Measurements from ENCODE around the gene SURF1.
"Not testable (repeated sequence)": the region's sequence is repeated elsewhere in the genome, so short reads cannot be mapped to it uniquely, and the experiment has no call there.

The SURF1 gene

DNA sequence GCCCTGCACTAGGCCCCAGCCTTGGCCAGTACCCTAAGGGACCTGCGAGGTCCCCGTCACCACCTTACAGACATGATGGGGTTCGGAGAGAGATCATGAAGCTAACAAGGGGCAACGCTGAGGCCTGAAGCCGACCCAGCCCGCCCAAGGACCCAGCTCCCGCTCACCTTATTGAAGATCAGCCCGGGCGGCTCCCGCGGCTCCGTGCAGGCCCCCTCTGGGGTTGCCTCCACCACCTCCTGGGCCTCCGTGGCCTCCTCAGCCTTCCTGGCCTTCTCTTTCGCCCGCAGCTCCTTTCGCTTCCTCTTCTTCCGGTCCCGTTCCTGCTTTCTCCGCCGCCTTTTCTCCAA is 23.9 kb downstream of the SURF1 start:
- peak overlapping the region; percentile 17 for H3K27ac Mint-ChIP-seq
- ATAC-seq = no peak

DNA sequence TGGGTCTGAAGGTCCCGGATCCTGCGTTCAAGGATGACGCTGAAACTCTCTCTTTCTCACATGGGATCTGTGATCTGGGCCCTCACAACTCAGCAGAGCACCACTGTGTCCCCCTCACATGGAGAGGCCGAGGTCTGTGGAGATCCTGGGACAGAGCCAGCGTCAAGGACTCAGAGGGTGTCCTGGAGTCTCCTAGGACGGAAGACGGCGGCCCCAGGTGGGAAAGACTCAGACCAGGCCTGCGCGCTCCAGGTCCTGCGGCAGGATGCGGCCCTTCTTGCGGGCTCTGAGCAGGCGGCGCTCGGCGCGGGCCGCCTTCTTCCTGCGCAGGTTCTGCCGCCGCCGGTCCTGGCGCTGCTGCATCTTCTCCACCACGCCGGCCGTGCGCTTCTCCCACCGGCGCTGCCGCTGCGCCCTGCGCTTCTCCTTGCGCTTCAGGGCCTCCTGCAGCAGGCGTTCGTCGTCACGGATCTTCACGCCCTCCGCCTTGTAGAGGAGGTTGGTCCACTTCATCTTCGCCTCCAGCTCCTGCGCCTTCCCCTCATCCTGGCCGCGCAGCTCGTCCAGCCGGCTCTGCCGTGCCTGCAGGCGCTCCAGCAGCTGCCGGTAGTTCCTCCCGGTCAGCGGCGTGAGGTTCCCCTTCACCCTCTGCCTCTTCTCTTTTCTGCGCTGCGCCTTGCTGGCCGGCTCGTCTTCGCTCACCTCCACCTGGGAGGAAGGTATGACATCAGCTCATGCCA is 24.5 kb downstream of the SURF1 start:
- peaks cover 86% of the 10 kb centered on the region for H3K36me3 Mint-ChIP-seq
- DNase-seq (ENCODE audit: low spot score in 2 of 2) (no peak), ATAC-seq (no peak)
- no peaks in the 10 kb centered on the region for H3K9me3 Mint-ChIP-seq
- H3K27ac Mint-ChIP-seq = no peak overlapping the region
- no peak overlapping the region for H3K4me3 Mint-ChIP-seq
- peaks cover 45% of the 10 kb centered on the region for H3K4me1 Mint-ChIP-seq

More for the DNA sequence above, 23.9 kb downstream of the SURF1 start:
- Mint-ChIP-seq H3K4me1 (peaks cover 46% of the 10 kb centered on the region), H3K9me3 (no peaks in the 10 kb centered on the region), H3K36me3 (peaks cover 91% of the 10 kb centered on the region), H3K4me3 (no peak overlapping the region)
- DNase-seq (ENCODE audit: low spot score in 2 of 2) = no peak

DNA sequence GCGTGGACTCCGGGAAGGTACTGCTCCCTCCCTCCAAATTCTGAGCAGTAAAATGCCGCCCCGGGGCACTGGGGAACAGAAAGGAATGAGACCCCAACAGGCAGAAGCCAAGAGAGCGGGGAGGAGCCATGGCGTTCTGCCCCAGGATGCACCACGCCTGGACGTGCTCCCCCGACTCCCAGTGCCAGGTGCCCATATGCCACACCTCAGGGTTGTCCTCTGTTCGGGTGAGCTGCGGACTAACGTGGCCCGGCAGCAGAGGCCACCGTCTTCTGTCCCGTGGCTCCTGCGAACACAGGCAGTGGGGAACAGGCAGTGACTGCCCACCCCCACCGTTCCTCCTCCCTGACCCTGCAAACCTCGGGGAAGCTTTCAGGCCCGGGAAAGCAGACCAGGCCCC is 25.1 kb downstream of the SURF1 start:
- DNase-seq (ENCODE audit: low spot score in 2 of 2) = no peak
- no peaks in the 10 kb centered on the region for H3K9me3 Mint-ChIP-seq
- H3K4me1 Mint-ChIP-seq = peaks cover 39% of the 10 kb centered on the region
- H3K36me3 Mint-ChIP-seq = peaks cover 80% of the 10 kb centered on the region
- no peak overlapping the region for H3K4me3 Mint-ChIP-seq
- H3K27ac Mint-ChIP-seq = no peak overlapping the region
- ATAC-seq = no peak

DNA sequence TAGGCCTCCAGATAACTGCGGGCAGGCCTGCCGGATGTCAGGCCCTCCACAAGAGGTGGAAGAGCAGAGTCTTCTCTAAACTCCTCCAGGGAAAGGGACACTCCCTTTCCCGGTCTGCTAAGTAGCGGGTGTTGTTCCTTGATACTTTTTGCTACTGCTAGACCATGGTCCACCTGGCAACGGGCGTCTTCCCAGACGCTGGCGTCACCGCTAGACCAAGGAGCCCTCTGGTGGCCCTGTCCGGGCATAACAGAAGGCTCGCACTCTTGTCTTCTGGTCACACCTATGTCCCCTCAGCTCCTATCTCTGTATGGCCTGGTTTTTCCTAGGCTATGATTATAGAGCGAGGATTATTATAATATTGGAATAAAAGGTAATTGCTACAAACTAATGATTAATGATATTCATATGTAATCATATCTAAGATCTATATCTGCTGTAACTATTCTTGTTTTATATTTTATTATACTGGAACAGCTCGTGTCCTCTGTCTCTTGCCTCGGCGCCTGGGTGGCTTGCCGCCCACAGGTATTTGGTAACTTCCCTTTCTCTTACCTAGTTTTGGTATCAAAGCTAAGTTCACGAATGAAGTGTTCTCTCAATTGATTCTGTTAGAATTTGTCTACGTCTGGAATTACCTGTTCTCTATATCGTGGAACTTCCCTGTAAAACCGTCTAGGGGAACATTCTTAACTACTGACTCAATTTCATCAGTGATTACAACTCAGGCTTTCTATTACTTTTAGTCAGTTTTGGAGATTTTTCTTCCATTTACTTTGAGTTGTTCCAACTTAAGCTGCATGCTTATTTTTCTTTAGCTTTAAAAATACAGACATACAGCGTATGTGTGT is 26.8 kb downstream of the SURF1 start:
- not testable (repeated sequence) for ATAC-seq; H3K4me3 Mint-ChIP-seq; DNase-seq (ENCODE audit: low spot score in 2 of 2); H3K27ac Mint-ChIP-seq; H3K9me3 Mint-ChIP-seq
- Mint-ChIP-seq H3K36me3 (peaks cover 63% of the 10 kb centered on the region), H3K4me1 (peaks cover 26% of the 10 kb centered on the region)

DNA sequence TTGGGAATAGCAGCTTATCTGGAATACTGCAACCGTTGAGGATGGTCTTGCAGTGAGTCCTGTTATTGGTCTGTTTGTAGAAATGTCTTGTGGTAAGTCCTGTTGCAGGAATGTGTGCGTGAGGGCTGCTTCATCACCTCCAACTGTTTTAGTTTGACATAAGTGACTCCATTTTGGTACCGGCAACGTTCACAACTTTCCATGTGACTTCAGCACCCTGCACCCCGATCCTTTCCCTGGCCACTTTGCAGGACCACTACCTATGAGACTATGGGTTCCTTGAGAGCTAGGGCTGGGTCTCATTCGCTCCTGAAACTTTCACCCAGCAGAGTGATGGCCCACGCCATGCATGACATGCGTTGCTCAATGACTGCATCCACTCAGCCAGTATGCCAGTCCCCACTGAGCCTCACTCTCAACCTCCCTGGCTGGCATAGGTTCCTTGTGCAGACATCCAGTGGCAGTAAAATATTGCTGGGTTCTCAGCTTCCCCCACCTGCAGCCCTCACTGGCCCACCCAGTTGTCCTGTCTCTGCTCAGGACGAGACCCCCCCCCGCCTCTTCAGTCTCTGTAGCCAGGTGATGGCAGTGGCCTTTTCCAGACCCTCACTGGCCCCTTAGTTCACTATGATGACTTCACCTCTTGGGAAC is 28.3 kb downstream of the SURF1 start:
- H3K4me1 Mint-ChIP-seq = peaks cover 27% of the 10 kb centered on the region
- peak overlapping the region; percentile 11 for H3K27ac Mint-ChIP-seq
- peaks cover 47% of the 10 kb centered on the region for H3K36me3 Mint-ChIP-seq
- no peaks in the 10 kb centered on the region for H3K9me3 Mint-ChIP-seq
- ATAC-seq (no peak), DNase-seq (ENCODE audit: low spot score in 2 of 2) (no peak)
- H3K4me3 Mint-ChIP-seq = no peak overlapping the region

DNA sequence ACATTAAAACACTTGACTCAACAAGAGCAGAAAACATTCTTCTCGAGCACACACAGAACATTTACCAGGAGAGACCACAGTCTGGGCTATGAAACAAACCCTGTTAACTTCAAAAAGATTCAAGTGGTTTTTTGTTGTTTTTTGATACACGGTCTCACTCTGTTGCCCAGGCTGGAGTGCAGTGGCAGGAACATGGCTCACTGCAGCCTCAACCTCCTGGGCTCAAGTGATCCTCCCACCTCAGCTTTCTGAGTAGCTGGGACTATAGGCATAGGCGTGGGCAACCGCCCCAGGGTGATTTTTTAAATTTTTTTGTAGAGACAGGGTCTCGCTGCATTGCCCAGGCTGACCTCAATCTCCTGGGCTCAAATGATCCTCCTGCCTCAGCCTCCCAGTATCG is 29.3 kb downstream of the SURF1 start:
- H3K27ac Mint-ChIP-seq; ATAC-seq; H3K9me3 Mint-ChIP-seq; H3K4me3 Mint-ChIP-seq; DNase-seq (ENCODE audit: low spot score in 2 of 2): not testable (repeated sequence)
- Mint-ChIP-seq H3K36me3 (peaks cover 38% of the 10 kb centered on the region), H3K4me1 (peaks cover 19% of the 10 kb centered on the region)

DNA sequence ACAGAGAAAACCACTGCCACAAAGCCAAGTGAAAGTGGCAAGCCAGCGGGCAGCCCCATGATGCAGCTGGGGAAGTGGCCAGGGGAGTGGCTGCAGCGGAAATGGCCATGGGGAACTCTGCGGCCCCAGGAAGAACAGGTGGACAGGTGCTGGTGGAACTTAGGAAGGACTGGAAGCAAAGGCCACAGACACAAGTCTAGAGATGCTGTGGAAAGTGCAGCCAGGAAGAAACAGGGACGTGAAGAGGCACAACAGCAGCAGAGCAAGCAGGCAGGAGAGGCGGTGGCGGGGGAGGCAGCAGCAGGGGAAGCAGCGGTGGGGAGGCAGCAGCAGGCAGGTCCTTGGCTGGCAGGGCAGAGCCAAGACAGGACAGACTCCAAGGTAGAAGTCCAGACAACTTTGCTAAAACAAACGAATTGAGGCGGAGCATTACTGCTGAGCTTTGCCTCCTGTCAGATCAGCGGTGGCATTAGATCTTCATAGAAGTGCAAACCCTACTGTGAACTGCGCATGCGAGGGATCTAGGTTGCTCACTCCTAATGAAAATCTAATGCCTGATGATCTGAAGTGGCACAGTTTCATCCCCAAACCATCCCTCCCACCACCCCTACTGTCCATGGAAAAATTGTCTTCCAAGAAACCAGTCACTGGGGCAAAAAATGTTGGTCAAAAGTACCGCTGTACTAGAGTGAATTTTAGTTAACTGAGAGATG is 32.1 kb downstream of the SURF1 start:
- Mint-ChIP-seq H3K9me3 (no peaks in the 10 kb centered on the region), H3K27ac (no peak overlapping the region), H3K36me3 (peaks cover 11% of the 10 kb centered on the region), H3K4me1 (peaks cover 16% of the 10 kb centered on the region), H3K4me3 (no peak overlapping the region)
- no peak for ATAC-seq
- no peak for DNase-seq (ENCODE audit: low spot score in 2 of 2)

DNA sequence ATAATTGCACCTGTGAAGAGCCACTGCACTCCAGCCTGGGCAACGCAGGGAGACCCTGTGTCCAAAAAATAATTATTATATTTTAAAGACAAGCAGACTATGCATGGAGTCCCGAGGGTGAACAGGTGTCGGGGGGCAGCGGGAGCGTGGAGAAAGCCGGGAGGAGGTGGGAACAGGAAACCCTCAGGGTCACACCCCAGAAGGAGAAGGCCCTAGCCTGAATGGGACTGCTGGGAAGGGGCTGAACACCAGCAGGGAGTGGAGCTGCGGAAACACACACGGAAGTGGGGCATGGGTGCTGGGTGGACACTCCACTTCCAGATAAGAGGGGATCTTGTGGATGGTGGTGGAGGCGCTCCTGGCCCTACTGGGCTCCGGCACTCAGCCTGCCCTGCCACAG is 33.1 kb downstream of the SURF1 start:
- Mint-ChIP-seq H3K9me3 (no peaks in the 10 kb centered on the region), H3K4me3 (no peak overlapping the region), H3K4me1 (peaks cover 10% of the 10 kb centered on the region), H3K36me3 (peaks cover 2% of the 10 kb centered on the region), H3K27ac (no peak overlapping the region)
- DNase-seq (ENCODE audit: low spot score in 2 of 2) (no peak), ATAC-seq (no peak)

DNA sequence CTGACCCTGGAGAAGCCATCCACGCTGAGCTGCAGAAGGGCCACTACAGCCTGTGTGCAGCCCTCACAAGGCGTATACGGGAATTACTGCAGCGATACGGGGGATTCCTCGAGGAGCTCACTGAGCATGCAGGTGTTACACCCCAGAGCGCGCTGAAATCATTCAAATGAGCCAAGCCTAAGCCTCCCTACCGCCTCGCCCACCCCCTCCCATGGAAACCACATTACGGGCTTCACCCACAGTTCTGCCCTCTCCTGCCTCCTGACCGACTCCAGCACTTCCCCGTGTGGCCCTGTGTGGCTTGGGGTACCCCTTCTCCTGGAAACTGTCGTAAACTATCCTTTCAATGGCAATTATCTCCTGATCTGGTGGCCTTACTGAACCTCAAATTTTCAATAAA is 33.6 kb downstream of the SURF1 start:
- ATAC-seq (no peak), DNase-seq (ENCODE audit: low spot score in 2 of 2) (no peak)
- Mint-ChIP-seq H3K9me3 (no peaks in the 10 kb centered on the region), H3K27ac (no peak overlapping the region), H3K4me3 (no peak overlapping the region), H3K36me3 (no peaks in the 10 kb centered on the region), H3K4me1 (peaks cover 10% of the 10 kb centered on the region)

DNA sequence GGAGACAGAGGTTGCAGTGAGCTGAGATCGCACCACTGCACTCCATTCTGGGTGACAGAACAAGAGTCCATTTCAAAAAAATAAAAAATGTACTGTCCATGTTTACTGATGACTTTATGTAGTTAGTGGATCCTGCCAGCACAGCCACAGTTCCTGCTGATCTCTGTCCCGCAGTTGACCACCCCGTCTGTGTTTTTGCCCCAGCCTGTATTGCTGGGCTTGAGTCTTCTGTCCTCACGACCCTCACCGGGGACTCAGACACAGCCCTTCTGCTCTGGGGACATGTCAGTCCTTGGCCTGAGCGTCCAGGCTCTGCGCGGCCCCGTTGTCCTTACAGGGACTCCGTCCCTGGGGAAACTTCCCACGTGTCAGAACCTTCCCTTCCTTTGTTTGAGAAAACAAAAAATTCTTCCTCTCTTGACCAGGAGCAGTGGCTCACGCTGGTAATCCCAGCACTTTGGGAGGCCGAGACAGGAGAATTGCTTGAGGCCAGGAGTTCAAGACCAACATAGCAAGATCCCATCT is 34.8 kb downstream of the SURF1 start:
- Mint-ChIP-seq H3K4me1 (peaks cover 10% of the 10 kb centered on the region), H3K4me3 (no peak overlapping the region), H3K36me3 (no peaks in the 10 kb centered on the region), H3K27ac (no peak overlapping the region), H3K9me3 (no peaks in the 10 kb centered on the region)
- ATAC-seq (no peak), DNase-seq (ENCODE audit: low spot score in 2 of 2) (no peak)

DNA sequence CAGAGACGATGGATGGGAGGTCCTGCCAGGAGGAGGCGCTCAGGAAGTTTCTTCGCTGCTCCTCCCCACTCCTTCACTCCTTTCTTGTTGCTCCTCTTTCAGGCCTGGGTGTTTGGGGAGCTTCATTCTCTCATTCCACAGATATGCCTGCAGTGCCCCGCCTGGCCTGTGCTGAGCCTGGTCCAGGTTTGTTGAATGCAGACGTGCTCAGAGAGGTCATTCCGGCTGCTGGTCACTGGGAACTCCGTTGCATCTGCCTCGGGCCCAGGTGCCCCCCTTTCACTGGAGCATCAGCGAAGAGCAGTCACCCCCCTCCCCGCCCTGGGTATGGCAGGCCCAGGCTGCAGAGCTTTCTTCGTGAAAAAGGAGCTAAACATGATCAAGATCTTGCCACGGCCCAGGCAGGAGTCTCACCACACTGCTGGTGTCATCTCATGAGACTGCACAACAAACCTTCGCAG is 35.8 kb downstream of the SURF1 start:
- ATAC-seq = no peak
- DNase-seq (ENCODE audit: low spot score in 2 of 2) = no peak
- Mint-ChIP-seq H3K4me3 (no peak overlapping the region), H3K27ac (no peak overlapping the region), H3K36me3 (no peaks in the 10 kb centered on the region), H3K4me1 (peaks cover 10% of the 10 kb centered on the region), H3K9me3 (no peaks in the 10 kb centered on the region)

DNA sequence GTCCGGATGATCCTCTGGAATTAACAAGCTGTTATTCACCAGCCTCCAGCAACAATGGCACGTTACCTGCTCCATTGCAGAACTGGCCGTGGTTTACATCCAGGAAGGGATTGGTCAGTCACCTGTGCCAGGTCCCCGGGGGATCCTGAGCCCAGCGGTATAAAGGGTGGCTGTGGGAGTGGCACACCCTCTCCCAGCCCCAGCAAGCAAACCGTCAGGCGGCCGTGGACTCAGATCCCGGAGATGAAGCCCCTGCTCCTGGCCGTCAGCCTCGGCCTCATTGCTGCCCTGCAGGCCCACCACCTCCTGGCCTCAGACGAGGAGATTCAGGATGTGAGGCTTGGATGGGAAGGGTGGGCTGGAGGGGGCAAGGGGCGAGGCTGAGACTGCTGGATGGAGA is 38.7 kb downstream of the SURF1 start:
- not testable (repeated sequence) for H3K4me1 Mint-ChIP-seq; H3K36me3 Mint-ChIP-seq; H3K4me3 Mint-ChIP-seq; DNase-seq (ENCODE audit: low spot score in 2 of 2); ATAC-seq; H3K27ac Mint-ChIP-seq; H3K9me3 Mint-ChIP-seq

DNA sequence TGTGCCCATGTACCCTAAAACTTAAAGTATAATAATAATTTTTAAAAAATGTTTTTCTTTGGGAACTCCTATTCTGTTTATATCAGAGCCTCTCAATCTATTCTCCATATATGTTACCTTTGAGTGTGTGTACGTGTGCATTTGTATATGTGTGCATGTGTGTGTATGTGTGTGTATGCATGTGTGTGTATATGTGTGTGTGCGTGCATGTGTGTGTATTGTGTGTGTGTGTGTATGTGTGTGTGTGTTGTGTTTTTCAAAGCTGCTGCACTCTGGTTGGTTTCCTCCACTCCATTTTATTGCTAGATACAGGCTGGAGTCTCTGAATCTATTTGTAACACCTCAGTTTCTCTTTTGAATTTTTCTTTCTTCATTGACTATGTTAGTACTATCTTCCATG is 40.3 kb downstream of the SURF1 start:
- no peak for ATAC-seq
- H3K9me3 Mint-ChIP-seq = no peaks in the 10 kb centered on the region
- no peaks in the 10 kb centered on the region for H3K4me1 Mint-ChIP-seq
- no peak for DNase-seq (ENCODE audit: low spot score in 2 of 2)
- no peaks in the 10 kb centered on the region for H3K36me3 Mint-ChIP-seq
- no peak overlapping the region for H3K27ac Mint-ChIP-seq
- H3K4me3 Mint-ChIP-seq = no peak overlapping the region

DNA sequence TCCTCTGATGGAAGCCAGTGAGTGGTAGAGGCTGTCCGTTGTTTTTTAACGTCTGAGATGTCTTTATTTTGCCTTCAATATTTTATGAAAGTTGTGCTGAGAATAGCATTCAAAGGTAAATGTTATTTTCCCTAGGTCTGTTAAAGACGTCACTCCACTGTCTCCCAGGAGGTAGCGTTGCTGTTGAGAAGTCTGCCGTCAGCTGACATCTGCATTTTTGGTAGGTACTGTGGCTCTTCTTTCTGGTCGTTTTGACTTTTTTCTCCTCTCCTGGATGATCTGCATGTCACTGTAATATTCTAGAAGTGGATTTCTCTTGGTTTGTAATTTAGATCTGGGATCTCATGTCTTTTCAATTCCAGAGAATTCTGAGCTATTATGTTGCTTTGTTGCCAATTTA is 46.7 kb downstream of the SURF1 start:
- no peak for ATAC-seq
- no peak for DNase-seq (ENCODE audit: low spot score in 2 of 2)
- Mint-ChIP-seq H3K4me3 (no peak overlapping the region), H3K4me1 (no peaks in the 10 kb centered on the region), H3K9me3 (no peaks in the 10 kb centered on the region), H3K27ac (no peak overlapping the region), H3K36me3 (no peaks in the 10 kb centered on the region)

DNA sequence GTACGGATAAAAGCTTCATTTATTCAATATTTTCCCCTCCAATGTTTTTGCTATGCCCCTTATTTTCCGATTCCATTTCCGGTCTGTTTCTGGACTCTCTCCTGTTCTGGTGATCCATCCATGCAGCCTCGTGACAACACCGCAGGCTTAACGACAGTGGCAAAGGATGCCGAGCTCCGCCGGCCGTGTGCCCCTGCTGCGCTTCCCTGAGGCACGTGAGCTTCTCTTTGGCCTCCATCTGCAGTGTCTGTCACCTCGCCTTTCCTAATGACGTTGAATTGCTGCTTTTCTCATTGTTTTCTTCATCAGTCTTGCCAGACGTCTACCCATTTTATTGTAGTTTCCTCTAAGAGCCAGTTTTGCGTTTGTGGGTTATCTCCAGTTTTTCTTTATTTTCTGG is 49.0 kb downstream of the SURF1 start:
- no peak for DNase-seq (ENCODE audit: low spot score in 2 of 2)
- Mint-ChIP-seq H3K27ac (no peak overlapping the region), H3K9me3 (no peaks in the 10 kb centered on the region), H3K4me3 (no peak overlapping the region), H3K4me1 (no peaks in the 10 kb centered on the region), H3K36me3 (no peaks in the 10 kb centered on the region)
- ATAC-seq = no peak
